HepG2 (cell line): Measurements from ENCODE around the gene MIDN. TPM values are rescaled to one million over a fixed set of nuclear protein-coding genes. Genes with fewer than 3 reads are reported as not detected.

Experiments used
- ATAC-seq: fragments of 200-7000 bp; cut with Tn5 transposase; 3 replicates; pipeline ENCODE4 v1.9.1; 2020; ENCODE audit warnings: mild to moderate bottlenecking, moderate library complexity
- BruUV-seq: library from RNA; stranded (reverse); fragments of 400-500 nt; replicated peaks from 2 replicates; lab custom pipeline; 2021; lab: Mats Ljungman, UMichigan
- CTCF ChIA-PET: fragments of 300-600 bp; formaldehyde crosslinking; extraction: SDS; loops from one replicate; lab custom pipeline; 2021; ENCODE audit warnings: low total read pairs, inconsistent platforms, low intra/inter-chr PET ratio; lab: Yijun Ruan, JAX
- POLR2A ChIA-PET: fragments of 350-600 bp; sonication (Branson Sonifier 250); formaldehyde crosslinking; loops from one replicate; lab custom pipeline; 2020; ENCODE audit warnings: antibody characterized with exemption, inconsistent platforms; lab: Yijun Ruan, JAX
- DNase-seq: peaks from one replicate; pipeline ENCODE4 v3.0.0-alpha.2; 2015; ENCODE audit warnings: low spot score
- FAIRE-seq: peaks from 3 replicates; lab custom pipeline; 2011; peaks lifted over from hg19 to GRCh38; lab: Jason Lieb, UNC
- H2AFZ ChIP-seq: one replicate; pipeline ENCODE4 v1.6.1; 2011; ENCODE audit warnings: low read length, inconsistent platforms
- H3K27ac ChIP-seq: fragments of 300-600 bp; 3 replicates; pipeline ENCODE4 v1.8.0; 2011; ENCODE audit warnings: mixed run types, mild to moderate bottlenecking, mixed read lengths, low read length, inconsistent platforms; ENCODE audit not compliant: insufficient read depth; ENCODE audit errors: extremely low read length
- H3K27me3 ChIP-seq, 2 experiments: fragments of 200-600 bp in 1 of 2; 2 replicates in 1 of 2; 3 replicates in 1 of 2; pipeline versions ENCODE4 v1.6.0 to v1.8.0; 2011; ENCODE audit warnings: low read length in 2 of 2, mild to moderate bottlenecking in 2 of 2, moderate library complexity in 2 of 2, inconsistent platforms in 1 of 2; ENCODE audit not compliant: insufficient read depth in 2 of 2, control insufficient read depth in 1 of 2
- H3K36me3 ChIP-seq, 2 experiments: fragments of 200-600 bp in 1 of 2; replicated peaks in 1 of 2; 2 replicates in 1 of 2; 3 replicates in 1 of 2; pipeline versions ENCODE4 v1.5.1 to v1.8.0; 2011; ENCODE audit warnings: low read length in 2 of 2, inconsistent platforms in 1 of 2; ENCODE audit not compliant: insufficient read depth in 2 of 2, control insufficient read depth in 1 of 2
- H3K4me1 ChIP-seq: 2 replicates; pipeline ENCODE4 v1.5.1; 2012; ENCODE audit warnings: low read length, inconsistent platforms; ENCODE audit not compliant: insufficient read depth
- H3K4me2 ChIP-seq: 2 replicates; pipeline ENCODE4 v1.6.0; 2011; ENCODE audit warnings: low read depth, low read length, inconsistent platforms
- H3K4me3 ChIP-seq, 3 experiments: fragments of 200-600 bp in 1 of 3; sonication (generic), shearing (Covaris generic) in 1 of 3; replicated peaks in 1 of 3; 2 replicates each; pipeline ENCODE4 v1.5.1; 2011 to 2016; ENCODE audit warnings: low read length in 3 of 3, inconsistent platforms in 2 of 3, low read depth in 2 of 3, mild to moderate bottlenecking in 2 of 3, control low read depth in 1 of 3, mixed read lengths in 1 of 3; ENCODE audit not compliant: insufficient read depth in 1 of 3
- H3K79me2 ChIP-seq: one replicate; pipeline ENCODE4 v1.6.1; 2011; ENCODE audit warnings: low read length, inconsistent platforms; ENCODE audit not compliant: insufficient read depth
- H3K9ac ChIP-seq: 2 replicates; pipeline ENCODE4 v1.6.0; 2011; ENCODE audit warnings: mild to moderate bottlenecking, low read depth, low read length, inconsistent platforms; ENCODE audit not compliant: insufficient read depth
- H3K9me3 ChIP-seq: 2 replicates; pipeline ENCODE4 v1.5.1; 2012; ENCODE audit warnings: mild to moderate bottlenecking, low read length
- H4K20me1 ChIP-seq: 2 replicates; pipeline ENCODE4 v1.6.0; 2011; ENCODE audit warnings: inconsistent platforms, mild to moderate bottlenecking, low read length, moderate library complexity; ENCODE audit not compliant: insufficient read depth
- AGO2 ChIP-seq: fragments of 200-400 bp; formaldehyde crosslinking; optimal IDR thresholded peaks from 2 replicates; pipeline ENCODE3; 2017; ENCODE audit warnings: mild to moderate bottlenecking, low read depth, low read length, moderate library complexity
- FOXO4 ChIP-seq: sonication (generic); formaldehyde crosslinking; conservative IDR thresholded peaks from 2 replicates; pipeline ENCODE4 v1.8.1; 2023; ENCODE audit warnings: missing genetic modification reagents
- FOXP1 ChIP-seq, 2 experiments: fragments of 450-650 bp in 1 of 2; IDR thresholded peaks; 2 replicates each; pipeline ENCODE4 v1.6.1; 2017 to 2018; ENCODE audit warnings: antibody characterized with exemption in 1 of 2
- LCORL ChIP-seq, 2 experiments: fragments of 450-650 bp in 1 of 2; sonication (generic) in 1 of 2; formaldehyde crosslinking in 1 of 2; IDR thresholded peaks; 2 replicates each; pipeline versions ENCODE4 v1.5.0 to v1.6.1; 2017 to 2020; ENCODE audit warnings: antibody characterized with exemption in 1 of 2, missing genetic modification reagents in 1 of 2
- POLR2G ChIP-seq: fragments of 200-400 bp; formaldehyde crosslinking; IDR thresholded peaks from 2 replicates; pipeline ENCODE4 v1.6.1; 2018; ENCODE audit warnings: mild to moderate bottlenecking, low read depth, low read length, moderate library complexity
- SAFB2 ChIP-seq: sonication (generic); formaldehyde crosslinking; IDR thresholded peaks from 2 replicates; pipeline ENCODE4 v1.5.1; 2020; ENCODE audit warnings: missing genetic modification reagents, low read depth, mild to moderate bottlenecking, borderline replicate concordance
- SOX13 ChIP-seq, 3 experiments: fragments of 450-650 bp in 1 of 3; sonication (generic) in 1 of 3; formaldehyde crosslinking in 1 of 3; IDR thresholded peaks in 2 of 3; conservative IDR thresholded peaks in 1 of 3; 2 replicates each; pipeline versions ENCODE4 v1.5.0 to v1.6.1; 2016 to 2020; ENCODE audit warnings: antibody characterized with exemption in 1 of 3, mild to moderate bottlenecking in 1 of 3, missing compliant biosample characterization in 1 of 3, missing genetic modification reagents in 1 of 3, moderate library complexity in 1 of 3
- TARDBP ChIP-seq: sonication (generic); formaldehyde crosslinking; IDR thresholded peaks from 2 replicates; pipeline ENCODE4 v1.8.0; 2022; ENCODE audit warnings: mild to moderate bottlenecking, missing genetic modification reagents
- U2AF2 ChIP-seq: fragments of 200-400 bp; formaldehyde crosslinking; IDR thresholded peaks from 2 replicates; pipeline ENCODE4 v1.6.1; 2017; ENCODE audit warnings: low read depth, mild to moderate bottlenecking, low read length
- ZEB1 ChIP-seq: IDR thresholded peaks from 2 replicates; pipeline ENCODE4 v1.6.1; 2012; ENCODE audit warnings: mild to moderate bottlenecking, low read depth, inconsistent platforms; ENCODE audit not compliant: insufficient replicate concordance
- ZNF564 ChIP-seq: sonication (generic); formaldehyde crosslinking; IDR thresholded peaks from 2 replicates; pipeline ENCODE4 v1.8.1; 2023; ENCODE audit warnings: mild to moderate bottlenecking, missing genetic modification reagents
- ZNF724P ChIP-seq: sonication (generic); formaldehyde crosslinking; IDR thresholded peaks from 2 replicates; pipeline ENCODE4 v1.8.0; 2022; ENCODE audit warnings: missing genetic modification reagents, borderline replicate concordance
- WGBS: methylation state at CpG from one replicate; pipeline ENCODE4 v1.1.6; 2017; ENCODE audit warnings: low lambda C conversion rate; 5-methylcytosine and 5-hydroxymethylcytosine counted together
- in situ Hi-C: cut with HindIII; loops from 2 replicates; pipeline ENCODE4 v1.10.0; 2017; ENCODE audit warnings: low pct_unique_long_range_greater_than_20kb; ENCODE audit not compliant: extremely low pct_ligation_motif_present
- intact Hi-C: fragments of 100-400 bp; cut with micrococcal nuclease; formaldehyde crosslinking; loops from one replicate; pipeline ENCODE4 v1.10.0; 2022; ENCODE audit not compliant: unreplicated experiment
- polyA plus RNA-seq, 8 experiments: library from polyadenylated mRNA; depleted of rRNA in 3 of 8; stranded (reverse) in 7 of 8; unstranded in 1 of 8; fragments of >200 nt; fragmentation: Illumina TruSeq in 4 of 8; extraction: Trizol in 4 of 8; gene quantifications; 2 replicates each; pipeline versions ENCODE4 v1.2.1 to v1.2.3, GENCODE V29; 2011 to 2016; ENCODE audit warnings: low read depth in 4 of 8, missing spikeins in 1 of 8, mixed read lengths in 1 of 8; ENCODE audit not compliant: insufficient read depth in 1 of 8
- total RNA-seq, 5 experiments: library from RNA; depleted of rRNA; stranded (reverse); fragments of >200 nt; fragmentation: Illumina TruSeq; extraction: Trizol; gene quantifications; 2 replicates each; pipeline ENCODE4 v1.2.3, GENCODE V29; 2016; ENCODE audit warnings: low read depth in 1 of 5
- TF ChIP-seq, protein P1 (sequence below): sonication (generic); formaldehyde crosslinking; IDR thresholded peaks from 2 replicates; pipeline ENCODE4 v1.8.1; 2023; ENCODE audit warnings: mild to moderate bottlenecking, missing genetic modification reagents

MIDN gene
- total and polyA plus RNA-seq, 2 of the 13 experiments (the other 11 are each of a cell fraction or from before 2014, with no cell fraction given) = 8.4 to 18.0 TPM

DNA sequence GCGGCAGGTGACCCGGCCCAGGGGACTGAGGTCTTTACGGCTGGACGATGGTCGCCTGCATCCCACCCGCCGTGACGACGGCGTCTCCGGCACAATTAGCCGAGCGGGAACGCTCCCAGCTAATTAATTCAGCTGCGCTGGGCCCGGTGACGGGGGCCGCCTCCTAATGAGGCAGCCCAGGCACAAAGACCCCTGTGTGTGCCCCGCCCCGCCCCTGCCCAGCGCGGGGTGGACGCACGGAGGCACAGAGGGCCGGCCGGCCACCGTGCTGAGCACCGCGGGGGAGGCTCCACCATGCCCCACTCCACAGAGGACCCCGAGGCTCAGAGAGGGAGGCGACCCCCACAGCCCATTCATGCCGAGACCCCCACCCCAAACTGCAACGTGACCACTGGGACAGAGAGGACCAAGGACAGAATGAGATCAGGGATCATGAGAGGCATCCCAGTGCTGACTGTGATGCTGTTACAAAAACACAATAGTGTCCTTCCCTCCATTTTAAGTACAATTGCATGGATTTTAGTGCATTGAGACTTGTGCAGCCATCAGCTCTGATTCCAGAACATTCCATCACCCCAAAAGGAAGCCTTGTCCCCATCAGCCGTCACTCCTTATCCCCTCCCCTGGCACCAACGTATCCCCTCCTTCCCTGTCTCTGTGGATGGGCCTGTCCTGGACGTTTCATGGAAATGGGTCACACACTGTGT, 54.3 kb downstream of the MIDN start:
- WGBS = 87% methylated on average over 23 of the region's 36 CpGs

GRCh38 chr19:1304197-1304924, 56.0 kb downstream of the MIDN start:
- DNase-seq = peak; percentile 81
- intact Hi-C loops = no loop called here
- CTCF ChIA-PET = no interaction called here
- TF ChIP-seq U2AF2 (no peak), LCORL (IDR thresholded peaks at IDR 0.05) (no peak), LCORL (CRISPR knock-in tag; IDR thresholded peaks at IDR 0.05) (peak; percentile 68), ZEB1 (peak; percentile 72), FOXO4 (CRISPR knock-in tag) (no peak), SOX13 (IDR thresholded peaks at IDR 0.05) (no peak), SOX13 (CRISPR knock-in tag; conservative IDR thresholded peaks at IDR 0.05 in 1 of 2, IDR thresholded peaks at IDR 0.05 in 1 of 2) (peak in 1 of 2 experiments; percentile 27; a peak in 1 of 4 replicates), POLR2G (peak; percentile 43; the same call in 1 of the 2 replicates), ZNF724P (CRISPR knock-in tag) (no peak), FOXP1 (IDR thresholded peaks at IDR 0.05) (no peak), FOXP1 (CRISPR knock-in tag; IDR thresholded peaks at IDR 0.05) (peak; percentile 36; the same call in 1 of the 2 replicates), TARDBP (CRISPR knock-in tag) (peak; percentile 56; the same call in 1 of the 2 replicates), ZNF564 (CRISPR knock-in tag) (no peak; the same call in 1 of the 2 replicates)
- TF ChIP-seq, protein P1, sequence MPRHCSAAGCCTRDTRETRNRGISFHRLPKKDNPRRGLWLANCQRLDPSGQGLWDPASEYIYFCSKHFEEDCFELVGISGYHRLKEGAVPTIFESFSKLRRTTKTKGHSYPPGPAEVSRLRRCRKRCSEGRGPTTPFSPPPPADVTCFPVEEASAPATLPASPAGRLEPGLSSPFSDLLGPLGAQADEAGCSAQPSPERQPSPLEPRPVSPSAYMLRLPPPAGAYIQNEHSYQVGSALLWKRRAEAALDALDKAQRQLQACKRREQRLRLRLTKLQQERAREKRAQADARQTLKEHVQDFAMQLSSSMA (CRISPR knock-in tag) = 0 out of 2 replicates have a peak, but pooled peaks have one; percentile 45

More for the DNA sequence above, 54.3 kb downstream of the MIDN start:
- Histone ChIP-seq H3K36me3 (no peaks in the 10 kb centered on the region), H3K27me3 (no peaks in the 10 kb centered on the region), H3K4me2 (no peak overlapping the region), H3K9me3 (no peaks in the 10 kb centered on the region), H3K79me2 (no peaks in the 10 kb centered on the region), H3K4me1 (peaks cover 25% of the 10 kb centered on the region), H3K27ac (no peak overlapping the region), H3K4me3 (no peak overlapping the region), H2AFZ (no peak overlapping the region), H4K20me1 (no peaks in the 10 kb centered on the region), H3K9ac (no peak overlapping the region)
- BruUV-seq = no TSS peak
- DNase-seq (no peak), ATAC-seq (no peak), FAIRE-seq (no peak)
- in situ Hi-C loops (no loop called here), intact Hi-C loops (no loop called here)
- TF ChIP-seq SAFB2 (CRISPR knock-in tag) (no peak), AGO2 (peak; percentile 43)
- CTCF ChIA-PET = no interaction called here
- POLR2A ChIA-PET = interaction anchor here (1.4 to 1.8 kb wide), 4 partner anchors 11 to 34 kb away, joined by 3 to 15 read pairs (median 3); partner anchors contain the start of gene CIRBP

More at GRCh38 chr19:1304197-1304924, 56.0 kb downstream of the MIDN start:
- 2% methylated on average over 11 of the region's 28 CpGs for WGBS
- ATAC-seq (peak; percentile 96), FAIRE-seq (peak; percentile 77)
- Histone ChIP-seq H3K79me2 (no peaks in the 10 kb centered on the region), H2AFZ (no peak overlapping the region), H3K4me3 (peak overlapping the region; percentile 24 to 74 (median 42); a peak in 5 of 6 replicates), H3K9me3 (no peaks in the 10 kb centered on the region), H3K4me1 (peaks cover 38% of the 10 kb centered on the region), H3K27me3 (no peaks in the 10 kb centered on the region), H4K20me1 (no peaks in the 10 kb centered on the region), H3K9ac (0 out of 2 replicates have a peak overlapping the region, but pooled peaks have one; percentile 1), H3K4me2 (peak overlapping the region; percentile 93), H3K27ac (peak overlapping the region; percentile 39), H3K36me3 (no peaks in the 10 kb centered on the region)
- BruUV-seq = no TSS peak
- POLR2A ChIA-PET = interaction anchor here (0.6 to 1.8 kb wide), 15 partner anchors 8 to 150 kb away, joined by 3 to 15 read pairs (median 4); partner anchors contain the start of genes CIRBP, FAM174C and NDUFS7
- in situ Hi-C loops = no loop called here
